Measurements from ENCODE around the gene CARS1.

The CARS1 gene

DNA sequence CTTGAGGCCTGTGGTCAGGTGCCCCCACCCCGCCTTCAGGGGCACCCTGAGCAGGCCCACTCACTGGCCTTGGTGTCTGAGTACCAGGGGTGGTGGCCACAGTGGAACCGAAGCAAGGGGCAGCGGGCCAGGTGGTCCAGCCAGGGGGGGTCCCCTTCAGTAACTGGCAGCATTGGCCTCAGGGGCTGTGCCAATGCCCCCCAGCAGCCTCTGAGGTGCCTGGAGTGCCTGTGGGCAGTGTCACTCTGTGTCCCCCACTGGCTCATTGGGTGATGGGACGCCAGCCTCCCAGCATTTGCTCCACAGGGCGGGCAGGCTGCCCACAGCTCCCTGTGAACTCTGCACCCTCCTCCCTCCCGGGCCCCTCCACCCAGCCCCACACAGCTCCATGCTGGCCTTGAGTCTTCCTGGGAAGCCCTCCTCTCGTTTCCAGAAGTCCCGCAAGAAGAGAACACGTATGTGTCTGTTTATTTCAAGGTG is 29.5 kb upstream of the CARS1 start:
- no peaks in the 10 kb centered on the region for H3K9me3 ChIP-seq
- no peak for DNase-seq
- H3K36me3 ChIP-seq: no peaks in the 10 kb centered on the region
- no peak overlapping the region for H3K4me3 ChIP-seq (ENCODE audit: low read depth, low read length)
- no peaks in the 10 kb centered on the region for H3K27me3 ChIP-seq
- TF ChIP-seq, protein P1, sequence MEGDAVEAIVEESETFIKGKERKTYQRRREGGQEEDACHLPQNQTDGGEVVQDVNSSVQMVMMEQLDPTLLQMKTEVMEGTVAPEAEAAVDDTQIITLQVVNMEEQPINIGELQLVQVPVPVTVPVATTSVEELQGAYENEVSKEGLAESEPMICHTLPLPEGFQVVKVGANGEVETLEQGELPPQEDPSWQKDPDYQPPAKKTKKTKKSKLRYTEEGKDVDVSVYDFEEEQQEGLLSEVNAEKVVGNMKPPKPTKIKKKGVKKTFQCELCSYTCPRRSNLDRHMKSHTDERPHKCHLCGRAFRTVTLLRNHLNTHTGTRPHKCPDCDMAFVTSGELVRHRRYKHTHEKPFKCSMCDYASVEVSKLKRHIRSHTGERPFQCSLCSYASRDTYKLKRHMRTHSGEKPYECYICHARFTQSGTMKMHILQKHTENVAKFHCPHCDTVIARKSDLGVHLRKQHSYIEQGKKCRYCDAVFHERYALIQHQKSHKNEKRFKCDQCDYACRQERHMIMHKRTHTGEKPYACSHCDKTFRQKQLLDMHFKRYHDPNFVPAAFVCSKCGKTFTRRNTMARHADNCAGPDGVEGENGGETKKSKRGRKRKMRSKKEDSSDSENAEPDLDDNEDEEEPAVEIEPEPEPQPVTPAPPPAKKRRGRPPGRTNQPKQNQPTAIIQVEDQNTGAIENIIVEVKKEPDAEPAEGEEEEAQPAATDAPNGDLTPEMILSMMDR (IDR thresholded peaks at IDR 0.05; ENCODE audit: low read depth, low read length): no peak
- H3K4me1 ChIP-seq: no peaks in the 10 kb centered on the region

DNA sequence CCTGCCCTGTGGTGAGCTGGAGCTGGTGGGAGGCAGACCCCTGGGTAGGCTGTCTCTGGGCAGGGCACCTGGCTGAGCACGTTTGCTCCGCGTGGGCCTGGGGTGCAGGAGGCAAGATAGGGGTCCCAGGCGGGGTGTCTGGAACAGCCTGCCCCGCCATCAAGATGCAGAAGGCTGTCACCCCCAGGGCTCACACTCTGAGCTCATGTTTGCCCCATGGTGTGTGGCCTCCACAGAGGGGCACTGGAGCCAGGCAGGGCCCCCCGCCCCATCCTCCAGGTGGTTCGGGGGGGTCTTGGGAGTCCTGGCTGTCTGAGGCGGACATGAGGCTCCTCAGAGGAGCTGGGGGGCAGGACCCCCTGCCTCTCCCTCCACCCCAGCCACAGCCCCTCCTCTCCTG is 28.9 kb upstream of the CARS1 start:
- Histone ChIP-seq H3K27me3 (no peaks in the 10 kb centered on the region), H3K4me3 (ENCODE audit: low read depth, low read length) (no peak overlapping the region), H3K4me1 (no peaks in the 10 kb centered on the region), H3K36me3 (no peaks in the 10 kb centered on the region), H3K9me3 (no peaks in the 10 kb centered on the region)
- TF ChIP-seq, protein P1 (IDR thresholded peaks at IDR 0.05; ENCODE audit: low read depth, low read length): no peak
- no peak for DNase-seq

DNA sequence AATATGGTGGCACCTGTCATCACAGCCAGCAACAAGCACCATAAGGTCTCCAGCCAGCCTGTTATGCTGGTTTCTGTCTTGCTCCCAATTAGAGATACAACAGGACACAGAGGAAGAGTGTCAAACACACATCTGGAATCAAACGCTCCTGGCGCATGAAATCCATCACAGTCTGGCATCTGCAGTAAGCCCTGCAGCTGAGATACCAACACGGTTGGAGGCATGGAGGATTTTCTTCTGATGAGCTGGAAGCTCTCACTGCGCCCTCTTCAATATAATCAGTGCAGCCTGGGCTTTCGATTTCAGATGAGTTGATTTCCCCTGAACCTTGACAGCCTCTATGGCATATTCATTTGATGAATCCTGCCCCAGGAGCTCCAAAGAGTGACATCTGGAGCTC is 27.8 kb upstream of the CARS1 start:
- Histone ChIP-seq H3K27me3 (no peaks in the 10 kb centered on the region), H3K9me3 (no peaks in the 10 kb centered on the region), H3K36me3 (no peaks in the 10 kb centered on the region), H3K4me3 (ENCODE audit: low read depth, low read length) (no peak overlapping the region), H3K4me1 (no peaks in the 10 kb centered on the region)
- TF ChIP-seq, protein P1 (IDR thresholded peaks at IDR 0.05; ENCODE audit: low read depth, low read length): no peak
- no peak for DNase-seq

DNA sequence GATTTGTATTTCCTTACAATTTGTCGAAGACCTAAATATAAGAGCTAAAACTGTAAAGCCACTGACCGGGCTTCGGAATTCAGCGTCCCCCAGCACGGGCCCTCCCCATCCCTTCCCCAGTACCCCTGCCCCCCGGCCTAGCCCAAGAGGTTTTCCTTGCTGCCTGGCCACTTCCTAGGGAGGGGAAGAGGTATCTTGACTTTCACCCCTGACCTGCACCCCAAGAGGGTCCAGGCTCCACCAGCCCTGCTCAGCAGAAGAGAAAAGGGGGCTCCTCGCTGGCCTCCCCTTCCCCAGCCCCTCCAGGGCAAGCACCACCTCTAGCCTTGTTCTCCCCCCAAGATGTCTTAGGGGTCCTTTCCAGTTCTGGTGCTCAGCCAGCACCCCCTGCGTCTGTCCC is 26.1 kb upstream of the CARS1 start:
- TF ChIP-seq, protein P1 (IDR thresholded peaks at IDR 0.05; ENCODE audit: low read depth, low read length): no peak
- Histone ChIP-seq H3K27me3 (no peaks in the 10 kb centered on the region), H3K4me3 (ENCODE audit: low read depth, low read length) (no peak overlapping the region), H3K9me3 (no peaks in the 10 kb centered on the region), H3K36me3 (no peaks in the 10 kb centered on the region), H3K4me1 (no peaks in the 10 kb centered on the region)
- DNase-seq: no peak

DNA sequence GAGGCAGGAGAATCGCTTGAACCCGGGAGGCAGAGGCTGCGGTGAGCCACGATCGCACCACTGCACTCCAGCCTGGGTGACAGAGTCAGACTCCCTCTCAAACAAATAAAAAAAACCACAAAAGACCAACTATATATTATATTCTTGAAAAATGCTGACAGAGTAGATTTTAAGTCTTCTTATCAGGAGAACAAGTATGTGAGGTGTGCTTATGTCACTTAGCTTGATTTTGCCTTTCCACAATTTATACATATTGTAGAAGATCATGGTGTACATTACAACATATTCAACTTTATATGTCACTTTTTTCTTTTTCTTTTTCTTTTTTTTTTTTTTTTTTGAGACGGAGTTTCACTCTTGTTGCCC is 24.1 kb upstream of the CARS1 start:
- TF ChIP-seq, protein P1 (IDR thresholded peaks at IDR 0.05; ENCODE audit: low read depth, low read length): no peak
- Histone ChIP-seq H3K4me3 (ENCODE audit: low read depth, low read length) (no peak overlapping the region), H3K36me3 (no peaks in the 10 kb centered on the region), H3K4me1 (no peaks in the 10 kb centered on the region), H3K27me3 (no peaks in the 10 kb centered on the region), H3K9me3 (no peaks in the 10 kb centered on the region)
- DNase-seq: no peak

DNA sequence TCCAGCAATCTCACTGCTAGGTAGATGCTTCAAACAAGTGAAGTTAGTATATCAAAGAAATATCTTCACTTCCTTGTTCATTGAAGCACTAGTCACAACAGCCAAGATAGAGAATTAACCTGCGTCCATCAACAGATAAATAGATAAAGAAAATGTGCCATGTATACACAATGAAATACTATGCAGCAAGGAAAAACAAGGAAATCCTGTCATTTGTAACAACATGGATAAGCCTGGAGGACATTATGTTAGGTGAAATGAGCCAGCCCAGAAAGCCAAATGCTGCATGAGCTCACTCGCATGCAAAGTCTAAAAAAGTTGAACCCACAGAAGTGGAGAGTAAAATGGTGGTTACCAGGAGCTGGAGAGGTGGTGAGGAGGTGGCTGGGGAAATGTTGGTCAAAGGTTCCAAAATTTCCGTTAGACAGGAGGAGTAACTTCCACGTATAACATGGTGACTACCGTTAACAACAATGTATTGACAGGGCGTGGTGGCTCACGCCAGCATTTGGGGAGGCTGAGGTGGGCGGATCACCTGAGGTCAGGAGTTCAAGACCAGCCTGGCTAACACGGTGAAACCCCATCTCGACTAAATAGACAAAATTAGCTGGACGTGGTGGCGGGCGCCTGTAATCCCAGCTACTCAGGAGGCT is 23.6 kb upstream of the CARS1 start:
- no peaks in the 10 kb centered on the region for H3K9me3 ChIP-seq
- H3K27me3 ChIP-seq: no peaks in the 10 kb centered on the region
- H3K36me3 ChIP-seq: no peaks in the 10 kb centered on the region
- TF ChIP-seq, protein P1 (IDR thresholded peaks at IDR 0.05; ENCODE audit: low read depth, low read length): no peak
- no peak overlapping the region for H3K4me3 ChIP-seq (ENCODE audit: low read depth, low read length)
- DNase-seq: no peak
- no peaks in the 10 kb centered on the region for H3K4me1 ChIP-seq

Measured in BE2C (cell line).